ENCODE measurements around the gene SYNJ1. TPM values are rescaled to one million over a fixed set of nuclear protein-coding genes. Genes with fewer than 3 reads are reported as not detected.
A peak's percentile ranks its signal among the peaks of the same experiment; 100 is the strongest.

SYNJ1 gene
- total and polyA plus RNA-seq, 7 donors, result 5.9 to 14.8 (median 10.8) TPM

DNA sequence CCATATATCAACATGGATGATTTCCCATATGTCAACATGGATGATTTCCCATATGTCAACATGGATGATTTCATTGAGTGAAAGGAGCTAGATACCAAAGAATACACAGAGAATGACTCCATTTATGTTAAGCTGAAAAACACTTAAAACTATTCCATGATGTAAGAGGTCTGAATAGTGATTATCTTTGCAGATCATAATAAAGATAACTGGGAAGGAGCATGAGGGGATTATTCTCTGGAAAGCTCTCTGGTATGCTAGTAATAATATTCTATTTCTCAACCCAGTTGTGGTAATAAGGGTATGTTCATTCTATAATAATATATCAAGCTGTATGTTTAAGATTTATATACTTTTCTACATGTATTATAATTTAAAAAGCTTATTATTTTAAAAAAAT, 14.1 kb downstream of the SYNJ1 start:
- intact Hi-C loops (cut with DNase I), result no loop called here
- Histone ChIP-seq H3K4me3 (no peak overlapping the region), H3K36me3 (ENCODE audit: insufficient read depth in 1 of 2, low read depth in 1 of 2) (no peaks in the 10 kb centered on the region), H3K9me3 (no peaks in the 10 kb centered on the region), H3K27me3 (ENCODE audit: insufficient read depth in 3 of 3, low read length in 2 of 3) (no peaks in the 10 kb centered on the region), H3K27ac (no peak overlapping the region), H3K4me1 (peaks cover 7% of the 10 kb centered on the region)
- TF ChIP-seq, protein P1, sequence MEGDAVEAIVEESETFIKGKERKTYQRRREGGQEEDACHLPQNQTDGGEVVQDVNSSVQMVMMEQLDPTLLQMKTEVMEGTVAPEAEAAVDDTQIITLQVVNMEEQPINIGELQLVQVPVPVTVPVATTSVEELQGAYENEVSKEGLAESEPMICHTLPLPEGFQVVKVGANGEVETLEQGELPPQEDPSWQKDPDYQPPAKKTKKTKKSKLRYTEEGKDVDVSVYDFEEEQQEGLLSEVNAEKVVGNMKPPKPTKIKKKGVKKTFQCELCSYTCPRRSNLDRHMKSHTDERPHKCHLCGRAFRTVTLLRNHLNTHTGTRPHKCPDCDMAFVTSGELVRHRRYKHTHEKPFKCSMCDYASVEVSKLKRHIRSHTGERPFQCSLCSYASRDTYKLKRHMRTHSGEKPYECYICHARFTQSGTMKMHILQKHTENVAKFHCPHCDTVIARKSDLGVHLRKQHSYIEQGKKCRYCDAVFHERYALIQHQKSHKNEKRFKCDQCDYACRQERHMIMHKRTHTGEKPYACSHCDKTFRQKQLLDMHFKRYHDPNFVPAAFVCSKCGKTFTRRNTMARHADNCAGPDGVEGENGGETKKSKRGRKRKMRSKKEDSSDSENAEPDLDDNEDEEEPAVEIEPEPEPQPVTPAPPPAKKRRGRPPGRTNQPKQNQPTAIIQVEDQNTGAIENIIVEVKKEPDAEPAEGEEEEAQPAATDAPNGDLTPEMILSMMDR (IDR thresholded peaks at IDR 0.05), result no peak
- DNase-seq, result no peak
- no peak for ATAC-seq

DNA sequence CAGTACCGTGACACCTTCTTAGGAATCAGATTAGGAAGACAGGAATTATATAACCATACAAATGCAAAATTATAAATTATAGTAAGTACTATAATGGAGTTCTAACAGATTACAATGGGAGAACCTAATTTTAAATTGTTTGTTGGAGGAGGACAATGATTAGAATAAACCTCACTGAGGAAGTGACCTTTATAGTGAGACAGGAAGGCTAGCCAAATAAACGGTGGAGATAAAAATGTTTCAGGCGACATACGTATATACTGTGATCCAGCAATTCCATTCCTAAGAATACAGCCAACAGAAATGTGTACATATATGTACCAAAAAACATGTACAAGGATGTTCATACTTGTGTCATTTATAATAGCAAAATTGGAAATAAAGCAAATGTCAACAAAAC, 15.2 kb downstream of the SYNJ1 start:
- TF ChIP-seq, protein P1 (IDR thresholded peaks at IDR 0.05), result no peak
- Histone ChIP-seq H3K4me3 (no peak overlapping the region), H3K27ac (no peak overlapping the region), H3K9me3 (no peaks in the 10 kb centered on the region), H3K36me3 (ENCODE audit: insufficient read depth in 1 of 2, low read depth in 1 of 2) (no peaks in the 10 kb centered on the region), H3K4me1 (peaks cover 7% of the 10 kb centered on the region), H3K27me3 (ENCODE audit: insufficient read depth in 3 of 3, low read length in 2 of 3) (no peaks in the 10 kb centered on the region)
- no peak for ATAC-seq
- DNase-seq, result no peak
- intact Hi-C loops (cut with DNase I), result no loop called here
- 70 to 76% (median 71%) methylated on average over 4 of the region's 4 CpGs for WGBS, 3 donors

DNA sequence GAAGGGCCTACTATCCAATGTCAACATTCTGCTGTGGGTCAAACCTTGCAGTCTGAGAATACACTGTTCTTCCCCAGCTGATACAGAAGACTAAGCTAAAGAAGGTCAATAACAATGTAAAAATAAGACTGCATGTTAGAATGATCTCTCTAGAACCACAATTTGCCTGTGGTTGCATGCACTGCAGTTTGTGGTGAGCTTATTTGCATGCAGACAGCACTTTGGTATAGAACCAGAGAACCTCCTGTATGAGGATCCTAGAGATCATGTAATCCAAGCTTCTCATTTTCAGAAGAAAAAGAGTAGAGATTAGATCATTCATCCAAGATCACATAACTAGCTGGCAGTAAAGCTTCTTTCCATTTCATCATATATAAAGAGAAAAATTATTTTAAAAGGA, 15.8 kb downstream of the SYNJ1 start:
- intact Hi-C loops (cut with DNase I), result no loop called here
- Histone ChIP-seq H3K27ac (no peak overlapping the region), H3K36me3 (ENCODE audit: insufficient read depth in 1 of 2, low read depth in 1 of 2) (no peaks in the 10 kb centered on the region), H3K4me1 (peaks cover 7% of the 10 kb centered on the region), H3K27me3 (ENCODE audit: insufficient read depth in 3 of 3, low read length in 2 of 3) (no peaks in the 10 kb centered on the region), H3K9me3 (no peaks in the 10 kb centered on the region), H3K4me3 (no peak overlapping the region)
- no peak for ATAC-seq
- TF ChIP-seq, protein P1 (IDR thresholded peaks at IDR 0.05), result no peak
- no peak for DNase-seq

DNA sequence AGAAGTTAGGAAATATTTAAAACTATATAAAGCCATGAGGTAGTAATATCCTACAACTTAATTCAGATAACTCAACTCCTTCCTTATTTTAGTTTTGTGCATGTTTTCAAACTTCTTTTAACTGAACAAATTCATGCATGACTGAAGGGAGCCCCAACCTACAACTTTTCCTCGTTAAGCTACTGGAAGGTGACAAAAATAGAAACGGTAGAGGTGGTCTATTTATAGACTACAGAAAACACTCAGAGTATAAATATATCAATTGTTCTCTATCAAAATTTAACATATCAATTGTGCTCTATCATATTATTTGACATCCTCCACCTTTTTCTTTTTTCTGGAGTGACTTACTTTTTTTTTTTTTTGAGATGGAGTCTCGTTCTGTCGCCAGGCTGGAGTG, 16.8 kb downstream of the SYNJ1 start:
- H3K36me3 ChIP-seq (ENCODE audit: insufficient read depth in 1 of 2, low read depth in 1 of 2), result no peaks in the 10 kb centered on the region
- intact Hi-C loops (cut with DNase I), result no loop called here
- TF ChIP-seq, protein P1 (IDR thresholded peaks at IDR 0.05), result no peak
- no peak overlapping the region for H3K4me3 ChIP-seq
- H3K27ac ChIP-seq, result no peak overlapping the region
- H3K9me3 ChIP-seq, result no peaks in the 10 kb centered on the region
- peak in 2 of 4 donors; percentile 46 to 71 for ATAC-seq
- no peaks in the 10 kb centered on the region for H3K27me3 ChIP-seq (ENCODE audit: insufficient read depth in 3 of 3, low read length in 2 of 3)
- DNase-seq, result no peak
- 40 to 59% (median 48%) methylated on average over 4 of the region's 4 CpGs for WGBS, 3 donors
- H3K4me1 ChIP-seq, result peaks cover 7% of the 10 kb centered on the region

DNA sequence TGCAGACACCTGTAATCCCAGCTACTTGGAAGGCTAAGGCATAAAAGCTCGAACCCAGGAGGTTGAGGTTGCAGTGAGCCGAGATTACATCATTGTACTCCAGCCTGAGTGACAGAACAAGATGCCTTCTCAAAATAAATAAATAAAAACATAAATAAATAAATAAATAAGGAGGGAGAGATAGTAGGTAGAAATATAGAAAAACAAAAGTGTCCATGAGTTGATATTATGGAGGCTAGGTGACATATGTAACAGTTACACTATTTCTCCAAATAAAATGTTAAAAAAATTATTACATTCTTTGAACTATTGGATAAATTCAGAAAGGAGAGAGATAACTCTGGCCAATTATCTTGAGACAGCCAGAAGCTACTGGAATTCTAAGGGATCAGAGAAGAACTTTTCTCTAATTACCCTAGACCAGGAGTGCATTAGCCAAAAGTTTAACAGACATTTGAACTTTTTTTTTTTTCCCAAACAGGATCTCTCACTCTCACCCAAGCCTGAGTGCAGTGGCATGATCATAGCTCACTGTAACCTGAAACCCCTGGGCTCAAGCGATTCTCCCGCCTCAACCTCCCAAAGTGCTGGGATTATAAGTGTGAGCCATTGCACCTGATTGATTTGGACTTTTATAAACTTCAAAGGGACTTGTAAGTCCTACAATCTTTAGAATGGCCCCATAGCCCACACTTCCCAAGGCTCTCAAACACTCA, 17.6 kb downstream of the SYNJ1 start:
- ATAC-seq (no peak), DNase-seq (no peak)
- H3K9me3 ChIP-seq, result no peaks in the 10 kb centered on the region
- TF ChIP-seq, protein P1 (IDR thresholded peaks at IDR 0.05), result no peak
- no peak overlapping the region for H3K27ac ChIP-seq
- WGBS, 3 donors, result 58 to 68% (median 62%) methylated on average over 4 of the region's 4 CpGs
- H3K4me1 ChIP-seq, result peaks cover 7% of the 10 kb centered on the region
- no peak overlapping the region for H3K4me3 ChIP-seq
- intact Hi-C loops (cut with DNase I), result no loop called here
- H3K27me3 ChIP-seq (ENCODE audit: insufficient read depth in 3 of 3, low read length in 2 of 3), result no peaks in the 10 kb centered on the region
- no peaks in the 10 kb centered on the region for H3K36me3 ChIP-seq (ENCODE audit: insufficient read depth in 1 of 2, low read depth in 1 of 2)

Measured in psoas muscle (tissue), 8 donors.